HK-2 (cell line): Measurements from ENCODE around the gene CAMTA1.

Source experiments
- DNase-seq: peaks from one replicate; pipeline ENCODE4 v3.0.0-alpha.2; 2018; ENCODE audit not compliant: unreplicated experiment

CAMTA1 gene

GRCh38 chr1:7811476-7811875 lies 1026.2 kb downstream of the CAMTA1 start:
- no peak for DNase-seq

GRCh38 chr1:7813677-7814373 lies 1028.6 kb downstream of the CAMTA1 start:
- DNase-seq = no peak
